Large intestine (tissue), 3 donors: ENCODE data around the gene PDIA6. TPM values are rescaled to one million over a fixed set of nuclear protein-coding genes. Genes with fewer than 3 reads are reported as not detected.

ENCODE experiments used
- DNase-seq, 2 donors: peaks; one replicate each; pipeline versions ENCODE4 v3.0.0 to v3.0.0-alpha.2; 2013
- H3K27ac ChIP-seq: one replicate; pipeline ENCODE4 v1.5.1; 2013; ENCODE audit warnings: low read length
- H3K27me3 ChIP-seq: 2 replicates; pipeline ENCODE4 v1.6.1; 2013; ENCODE audit warnings: low read length; ENCODE audit not compliant: control insufficient read depth, insufficient read depth
- H3K36me3 ChIP-seq: 2 replicates; pipeline ENCODE4 v1.6.1; 2013; ENCODE audit warnings: low read length; ENCODE audit not compliant: control insufficient read depth, insufficient read depth
- H3K4me1 ChIP-seq: one replicate; pipeline ENCODE4 v1.6.1; 2013; ENCODE audit warnings: low read length; ENCODE audit not compliant: control insufficient read depth, insufficient read depth
- H3K4me3 ChIP-seq: one replicate; pipeline ENCODE4 v1.5.1; 2013; ENCODE audit warnings: low read length
- H3K9me3 ChIP-seq: one replicate; pipeline ENCODE4 v1.6.1; 2013; ENCODE audit warnings: mild to moderate bottlenecking, low read depth, low read length, moderate library complexity; ENCODE audit not compliant: control insufficient read depth
- whole genome bisulfite sequencing: methylation state at CpG from one replicate; pipeline ENCODE4 v1.1.5; 2013; ENCODE audit warnings: low lambda C conversion rate; ENCODE audit not compliant: insufficient coverage; 5-methylcytosine and 5-hydroxymethylcytosine counted together
- polyA plus RNA-seq: library from polyadenylated mRNA; unstranded; fragments of 120-200 nt; gene quantifications from one replicate; pipeline ENCODE4 v1.2.1, GENCODE V29; 2013

The PDIA6 gene
- polyA plus RNA-seq, 1 donor = 258 TPM

DNA sequence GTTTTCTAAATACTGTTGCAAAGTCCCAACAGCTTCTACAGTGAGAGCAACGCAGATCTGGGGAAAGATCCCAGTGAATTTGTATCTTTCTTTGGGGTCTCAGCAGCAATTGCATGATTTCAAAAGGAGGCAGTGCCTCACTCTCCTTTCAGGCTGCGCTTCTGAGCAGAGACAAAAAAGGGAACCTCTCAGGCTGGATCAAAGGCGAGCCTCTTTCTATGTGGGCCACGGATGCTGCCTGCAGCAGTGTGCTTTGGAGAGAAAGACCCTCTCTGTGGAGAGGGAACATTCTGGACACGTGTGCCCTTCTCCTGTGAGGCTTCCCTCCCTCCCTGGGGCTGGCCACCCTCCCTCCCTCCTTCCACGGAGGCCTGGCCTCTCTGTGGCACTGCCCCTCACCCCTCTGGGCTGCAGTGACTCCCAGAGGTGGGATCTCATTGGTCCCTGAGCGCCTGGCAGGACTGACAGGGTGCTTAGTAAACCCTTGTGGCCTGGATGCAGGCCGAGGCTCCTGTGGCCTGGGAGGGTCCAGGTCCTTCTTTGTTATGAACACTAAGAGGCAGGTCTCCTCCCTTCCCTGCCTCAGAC is 21.6 kb upstream of the PDIA6 start:
- no peaks in the 10 kb centered on the region for H3K36me3 ChIP-seq
- no peaks in the 10 kb centered on the region for H3K9me3 ChIP-seq
- no peak overlapping the region for H3K27ac ChIP-seq
- no peak overlapping the region for H3K4me3 ChIP-seq
- H3K4me1 ChIP-seq = no peaks in the 10 kb centered on the region
- DNase-seq = no peak
- H3K27me3 ChIP-seq = peaks cover 28% of the 10 kb centered on the region
- no CpG with 5 or more reads among the region's 8 CpGs for WGBS

- no peak overlapping the region for H3K27ac ChIP-seq
- H3K4me1 ChIP-seq = no peaks in the 10 kb centered on the region
- no peaks in the 10 kb centered on the region for H3K36me3 ChIP-seq
- peaks cover 32% of the 10 kb centered on the region for H3K27me3 ChIP-seq
- DNase-seq = no peak
- H3K4me3 ChIP-seq = no peak overlapping the region
- H3K9me3 ChIP-seq = no peaks in the 10 kb centered on the region
- no CpG with 5 or more reads among the region's 10 CpGs for WGBS
Observed at GRCh38 chr2:10833021-10833420, 20.4 kb upstream of the PDIA6 start.

DNA sequence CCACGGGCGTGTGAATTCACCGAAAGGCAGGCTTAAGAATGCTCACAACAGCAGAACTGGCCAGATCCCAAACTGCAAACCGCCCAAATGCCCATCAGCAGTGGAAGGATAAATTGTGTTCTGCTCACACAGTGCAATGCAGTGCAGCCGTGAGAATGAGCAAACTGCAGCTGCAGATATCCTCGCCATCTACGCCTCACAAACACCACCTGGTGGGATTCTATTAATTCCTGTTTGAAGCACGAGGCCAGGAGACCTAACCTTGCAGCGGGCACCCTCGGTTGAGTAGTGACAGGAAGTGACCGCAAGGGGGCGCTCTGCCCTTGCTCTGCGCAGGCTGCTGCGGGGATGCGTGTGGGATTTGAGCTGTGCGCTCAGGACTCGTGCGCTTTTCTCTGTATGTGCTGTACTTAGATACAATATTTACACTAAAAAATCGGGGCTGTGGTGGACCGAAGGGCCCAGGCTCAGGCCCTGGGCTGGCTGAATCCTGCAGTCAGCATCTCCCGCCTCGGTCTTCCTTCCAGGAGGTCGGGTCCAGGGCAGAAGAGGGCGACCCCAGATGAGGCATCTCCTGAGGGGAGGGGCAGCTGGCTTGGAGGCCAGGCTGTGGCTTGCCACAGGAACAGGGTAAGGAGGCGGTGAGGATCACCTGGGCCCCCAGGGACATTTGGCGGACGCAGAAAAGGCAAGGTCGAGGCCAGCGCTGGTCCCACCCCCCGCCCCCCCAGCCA is 19.8 kb upstream of the PDIA6 start:
- no peaks in the 10 kb centered on the region for H3K9me3 ChIP-seq
- DNase-seq = peak; percentile 73 to 77
- H3K36me3 ChIP-seq = no peaks in the 10 kb centered on the region
- H3K4me1 ChIP-seq = no peaks in the 10 kb centered on the region
- H3K27ac ChIP-seq = no peak overlapping the region
- no CpG with 5 or more reads among the region's 30 CpGs for WGBS
- H3K27me3 ChIP-seq = peaks cover 32% of the 10 kb centered on the region
- no peak overlapping the region for H3K4me3 ChIP-seq

DNA sequence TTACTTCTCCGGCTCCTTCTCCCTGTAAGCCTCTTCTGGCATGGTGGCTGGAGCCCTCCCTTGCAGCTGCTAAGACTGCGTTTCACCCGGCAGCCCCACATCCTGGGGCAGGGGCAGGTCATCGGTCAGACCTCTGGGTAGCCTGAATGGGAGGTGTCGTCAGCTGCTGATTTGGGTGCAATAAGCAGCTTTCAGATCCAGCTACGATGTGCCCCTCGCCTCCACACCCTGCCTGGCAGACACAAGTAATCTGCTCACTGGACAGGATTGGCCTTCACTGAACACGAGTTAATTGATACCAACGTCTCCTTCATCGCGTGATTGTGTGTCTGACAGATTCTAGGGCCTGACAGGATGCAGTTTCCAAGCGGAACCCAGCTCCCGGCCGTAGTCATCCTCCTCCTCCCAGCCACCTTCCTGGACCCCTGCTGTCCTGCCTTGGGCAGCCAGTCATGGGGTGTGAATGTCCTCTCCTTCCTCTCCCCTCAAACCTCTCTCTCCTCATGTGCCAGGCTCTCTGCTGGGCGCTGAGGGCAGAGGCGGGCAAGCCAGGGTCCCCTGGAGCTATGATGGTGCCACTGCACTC is 18.9 kb upstream of the PDIA6 start:
- no peak overlapping the region for H3K27ac ChIP-seq
- DNase-seq = no peak
- WGBS = no CpG with 5 or more reads among the region's 16 CpGs
- no peaks in the 10 kb centered on the region for H3K36me3 ChIP-seq
- H3K27me3 ChIP-seq = peaks cover 32% of the 10 kb centered on the region
- H3K9me3 ChIP-seq = no peaks in the 10 kb centered on the region
- H3K4me1 ChIP-seq = no peaks in the 10 kb centered on the region
- no peak overlapping the region for H3K4me3 ChIP-seq

DNA sequence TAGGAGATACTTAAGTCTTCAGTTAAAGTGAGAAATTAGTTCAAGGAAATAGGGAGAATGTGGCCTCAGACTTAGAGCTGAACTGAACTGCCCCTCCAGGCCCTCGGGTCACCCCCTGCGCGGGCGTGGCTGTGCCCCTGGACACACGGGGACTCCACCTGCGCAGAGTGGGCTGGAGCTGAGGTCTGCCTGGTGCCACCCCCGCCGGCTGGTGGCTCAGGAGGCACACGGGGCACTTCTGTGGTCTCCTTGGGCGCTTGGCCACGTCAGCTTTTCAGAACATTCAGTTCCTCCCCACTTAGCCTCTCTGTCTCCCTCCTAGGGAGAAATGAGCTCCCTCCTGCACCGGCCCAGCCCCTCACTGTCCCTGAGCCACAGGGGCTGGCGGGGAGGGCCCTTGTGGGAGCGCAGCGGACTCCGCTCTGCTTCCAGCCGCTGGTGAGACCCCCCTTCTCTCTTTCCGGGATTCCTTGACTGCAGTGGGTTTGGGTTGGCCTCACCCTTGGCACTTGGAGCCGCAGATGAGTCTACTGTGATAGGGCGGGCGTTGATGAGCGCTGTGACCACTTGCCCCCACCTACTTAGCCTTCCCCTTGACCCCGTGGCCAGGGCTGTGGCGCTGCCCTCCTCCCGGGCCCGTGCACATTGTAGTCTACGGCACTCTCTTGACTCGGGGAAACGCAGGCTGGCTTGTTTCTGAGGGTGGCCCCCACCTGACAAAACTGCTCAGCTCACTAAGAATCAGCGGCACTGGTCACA is 18.2 kb upstream of the PDIA6 start:
- no peaks in the 10 kb centered on the region for H3K4me1 ChIP-seq
- no CpG with 5 or more reads among the region's 30 CpGs for WGBS
- H3K9me3 ChIP-seq = no peaks in the 10 kb centered on the region
- DNase-seq = no peak
- H3K27me3 ChIP-seq = peaks cover 32% of the 10 kb centered on the region
- no peak overlapping the region for H3K4me3 ChIP-seq
- no peaks in the 10 kb centered on the region for H3K36me3 ChIP-seq
- H3K27ac ChIP-seq = no peak overlapping the region

DNA sequence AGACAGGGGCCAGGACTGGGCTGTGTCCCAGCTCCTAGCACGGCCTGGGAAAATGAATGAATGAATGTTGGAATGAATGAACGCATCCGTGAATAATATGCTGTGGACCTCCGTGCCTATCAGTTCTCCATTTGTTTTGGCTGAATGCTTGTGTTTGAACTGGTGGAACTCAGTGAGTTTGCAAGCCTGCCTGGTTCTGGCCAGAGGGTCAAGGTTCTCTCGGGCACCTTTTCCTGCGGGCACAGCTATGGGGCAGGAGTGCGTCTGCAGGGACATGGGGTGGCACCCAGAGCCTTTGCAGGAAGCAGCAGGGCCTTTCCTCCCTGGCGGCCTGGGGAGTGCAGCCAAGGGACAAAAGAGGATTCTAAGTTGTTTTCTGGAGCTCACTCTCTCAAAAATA is 17.6 kb upstream of the PDIA6 start:
- no CpG with 5 or more reads among the region's 8 CpGs for WGBS
- peaks cover 32% of the 10 kb centered on the region for H3K27me3 ChIP-seq
- DNase-seq = no peak
- no peak overlapping the region for H3K4me3 ChIP-seq
- H3K27ac ChIP-seq = no peak overlapping the region
- no peaks in the 10 kb centered on the region for H3K4me1 ChIP-seq
- H3K36me3 ChIP-seq = no peaks in the 10 kb centered on the region
- H3K9me3 ChIP-seq = no peaks in the 10 kb centered on the region

- no peaks in the 10 kb centered on the region for H3K36me3 ChIP-seq
- WGBS = no CpG with 5 or more reads among the region's 3 CpGs
- H3K4me1 ChIP-seq = no peaks in the 10 kb centered on the region
- H3K27me3 ChIP-seq = peaks cover 35% of the 10 kb centered on the region
- no peaks in the 10 kb centered on the region for H3K9me3 ChIP-seq
- H3K4me3 ChIP-seq = no peak overlapping the region
- no peak for DNase-seq
- H3K27ac ChIP-seq = no peak overlapping the region
Observed at GRCh38 chr2:10829299-10829698, 16.7 kb upstream of the PDIA6 start.

GRCh38 chr2:10828346-10828745 is 15.8 kb upstream of the PDIA6 start:
- H3K27me3 ChIP-seq = peaks cover 36% of the 10 kb centered on the region

DNA sequence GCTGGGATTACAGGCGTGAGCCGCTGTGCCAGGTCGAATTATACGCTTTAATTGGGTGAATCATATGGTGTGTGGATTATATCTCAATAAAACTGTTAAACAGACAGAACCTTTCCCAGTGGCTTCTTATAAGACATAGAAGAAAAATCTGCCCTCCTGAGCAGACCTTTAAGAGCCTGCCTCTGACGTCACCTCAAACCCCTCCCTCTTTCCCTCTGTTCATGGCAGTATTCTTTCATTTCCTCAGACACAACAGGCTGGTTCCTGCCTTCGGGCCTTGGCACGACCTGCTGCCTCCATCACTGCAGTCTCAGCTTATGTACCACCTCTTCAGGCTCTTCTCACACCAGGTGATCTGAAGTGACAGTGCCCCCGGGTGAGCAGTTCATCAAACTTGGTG is 14.0 kb upstream of the PDIA6 start:
- no peaks in the 10 kb centered on the region for H3K4me1 ChIP-seq
- no peak for DNase-seq
- H3K4me3 ChIP-seq = no peak overlapping the region
- no peaks in the 10 kb centered on the region for H3K9me3 ChIP-seq
- peaks cover 27% of the 10 kb centered on the region for H3K27me3 ChIP-seq
- WGBS = 80% methylated on average over 2 of the region's 8 CpGs
- no peaks in the 10 kb centered on the region for H3K36me3 ChIP-seq
- H3K27ac ChIP-seq = no peak overlapping the region

More at GRCh38 chr2:10828346-10828745, 15.8 kb upstream of the PDIA6 start:
- H3K4me1 ChIP-seq = no peaks in the 10 kb centered on the region
- H3K9me3 ChIP-seq = no peaks in the 10 kb centered on the region
- no peak for DNase-seq
- no peak overlapping the region for H3K27ac ChIP-seq
- H3K36me3 ChIP-seq = no peaks in the 10 kb centered on the region
- no peak overlapping the region for H3K4me3 ChIP-seq
- no CpG with 5 or more reads among the region's 11 CpGs for WGBS

GRCh38 chr2:10826026-10826425 is 13.4 kb upstream of the PDIA6 start:
- peaks cover 21% of the 10 kb centered on the region for H3K27me3 ChIP-seq
- no peaks in the 10 kb centered on the region for H3K4me1 ChIP-seq
- no peak overlapping the region for H3K4me3 ChIP-seq
- no peak overlapping the region for H3K27ac ChIP-seq
- no peaks in the 10 kb centered on the region for H3K9me3 ChIP-seq
- DNase-seq = no peak
- no CpG with 5 or more reads among the region's 8 CpGs for WGBS
- H3K36me3 ChIP-seq = no peaks in the 10 kb centered on the region
